Thoracic aorta (tissue), 2 donors: ENCODE results near the gene ADO. TPM values are rescaled to one million over a fixed set of nuclear protein-coding genes. Genes with fewer than 3 reads are reported as not detected.
"Not testable (repeated sequence)": the region's sequence is repeated elsewhere in the genome, so short reads cannot be mapped to it uniquely, and the experiment has no call there.

Experiments
- ATAC-seq: fragments of 150-250 bp; one replicate; pipeline ENCODE4 v1.8.0; 2017; ENCODE audit warnings: low read depth; ENCODE audit not compliant: insufficient number of reproducible peaks, low FRiP score
- DNase-seq: peaks from one replicate; pipeline ENCODE4 v3.0.0-alpha.2; 2020; ENCODE audit warnings: low spot score
- H3K27ac ChIP-seq, 2 donors: fragments of 200-600 bp; sonication (generic); 1 replicate in 1 of 2; 2 replicates in 1 of 2; pipeline ENCODE4 v1.5.1; 2016; ENCODE audit warnings: mild to moderate bottlenecking in 2 of 2, moderate library complexity in 2 of 2
- H3K27me3 ChIP-seq: fragments of 200-600 bp; sonication (generic); replicated peaks from 2 replicates; pipeline ENCODE4 v1.6.0; 2016; ENCODE audit warnings: mild to moderate bottlenecking; ENCODE audit not compliant: insufficient read depth
- H3K36me3 ChIP-seq: fragments of 200-600 bp; sonication (generic); one replicate; pipeline ENCODE4 v1.5.1; 2016
- H3K4me1 ChIP-seq, 2 donors: fragments of 200-600 bp; sonication (generic); 1 replicate in 1 of 2; 2 replicates in 1 of 2; pipeline versions ENCODE4 v1.5.1 to v1.6.0; 2016; ENCODE audit warnings: low read depth in 2 of 2, mild to moderate bottlenecking in 1 of 2; ENCODE audit not compliant: control insufficient read depth in 1 of 2
- H3K4me3 ChIP-seq: fragments of 200-600 bp; sonication (generic); 2 replicates; pipeline ENCODE4 v1.5.1; 2016; ENCODE audit warnings: mild to moderate bottlenecking
- H3K9me3 ChIP-seq: fragments of 200-600 bp; sonication (generic); 2 replicates; pipeline ENCODE4 v1.5.1; 2016
- total RNA-seq, 2 donors: library from RNA; depleted of rRNA; stranded (reverse); fragments of >200 nt; gene quantifications; one replicate each; pipeline versions ENCODE4 v1.1.0 to v1.2.3, GENCODE V29; 2016
- TF ChIP-seq, protein P1 (sequence below): fragments of 200-600 bp; sonication (generic); IDR thresholded peaks from one replicate; pipeline ENCODE4 v1.5.1; 2019; ENCODE audit warnings: antibody characterized with exemption

The ADO gene
- total RNA-seq, 2 donors from 2014 or later = 15.8 to 22.8 TPM

GRCh38 chr10:62766386-62766785, 38.1 kb upstream of the ADO start:
- Histone ChIP-seq H3K27ac (no peak overlapping the region), H3K9me3 (no peaks in the 10 kb centered on the region), H3K36me3 (no peaks in the 10 kb centered on the region), H3K4me1 (no peaks in the 10 kb centered on the region), H3K4me3 (no peak overlapping the region), H3K27me3 (no peaks in the 10 kb centered on the region)
- no peak for ATAC-seq
- TF ChIP-seq, protein P1, sequence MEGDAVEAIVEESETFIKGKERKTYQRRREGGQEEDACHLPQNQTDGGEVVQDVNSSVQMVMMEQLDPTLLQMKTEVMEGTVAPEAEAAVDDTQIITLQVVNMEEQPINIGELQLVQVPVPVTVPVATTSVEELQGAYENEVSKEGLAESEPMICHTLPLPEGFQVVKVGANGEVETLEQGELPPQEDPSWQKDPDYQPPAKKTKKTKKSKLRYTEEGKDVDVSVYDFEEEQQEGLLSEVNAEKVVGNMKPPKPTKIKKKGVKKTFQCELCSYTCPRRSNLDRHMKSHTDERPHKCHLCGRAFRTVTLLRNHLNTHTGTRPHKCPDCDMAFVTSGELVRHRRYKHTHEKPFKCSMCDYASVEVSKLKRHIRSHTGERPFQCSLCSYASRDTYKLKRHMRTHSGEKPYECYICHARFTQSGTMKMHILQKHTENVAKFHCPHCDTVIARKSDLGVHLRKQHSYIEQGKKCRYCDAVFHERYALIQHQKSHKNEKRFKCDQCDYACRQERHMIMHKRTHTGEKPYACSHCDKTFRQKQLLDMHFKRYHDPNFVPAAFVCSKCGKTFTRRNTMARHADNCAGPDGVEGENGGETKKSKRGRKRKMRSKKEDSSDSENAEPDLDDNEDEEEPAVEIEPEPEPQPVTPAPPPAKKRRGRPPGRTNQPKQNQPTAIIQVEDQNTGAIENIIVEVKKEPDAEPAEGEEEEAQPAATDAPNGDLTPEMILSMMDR = no peak
- DNase-seq = no peak

DNA sequence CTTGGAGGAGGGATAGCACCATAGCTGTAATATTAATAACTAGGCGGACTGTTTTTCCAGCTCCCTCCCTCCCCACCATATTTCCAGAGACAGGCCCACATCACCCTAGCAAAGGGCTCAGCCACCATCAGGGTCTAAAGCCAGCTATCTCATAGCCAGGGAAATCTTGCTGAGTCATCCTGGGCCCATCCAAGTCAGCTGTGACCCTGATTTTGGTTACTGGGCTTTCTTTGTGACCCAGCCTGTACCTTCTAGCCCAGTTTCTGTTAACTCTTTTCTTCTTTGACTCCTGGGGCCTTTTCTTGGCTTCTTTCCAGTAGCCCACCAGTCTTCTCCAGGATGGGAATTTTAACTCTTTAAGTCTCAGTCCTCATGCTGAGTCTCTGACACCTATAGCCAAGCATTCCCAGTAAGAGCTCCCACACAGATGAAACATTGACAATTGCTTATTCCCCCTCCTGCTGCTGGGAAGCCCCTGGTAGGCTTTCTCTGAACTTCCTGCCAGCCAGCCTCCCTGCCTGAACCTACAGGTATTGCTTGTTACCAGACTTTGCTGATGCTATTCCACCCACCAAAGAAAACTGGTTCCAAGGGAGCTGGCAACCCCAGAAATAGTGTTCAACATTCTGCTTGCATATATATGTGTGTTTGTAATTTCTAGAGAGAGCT, 34.8 kb upstream of the ADO start:
- Histone ChIP-seq H3K4me3 (no peak overlapping the region), H3K36me3 (no peaks in the 10 kb centered on the region), H3K9me3 (no peaks in the 10 kb centered on the region), H3K27ac (no peak overlapping the region), H3K4me1 (no peaks in the 10 kb centered on the region), H3K27me3 (no peaks in the 10 kb centered on the region)
- no peak for DNase-seq
- TF ChIP-seq, protein P1 = no peak
- no peak for ATAC-seq

- no peaks in the 10 kb centered on the region for H3K36me3 ChIP-seq
- TF ChIP-seq, protein P1 = no peak
- no peaks in the 10 kb centered on the region for H3K9me3 ChIP-seq
- H3K27me3 ChIP-seq = no peaks in the 10 kb centered on the region
- ATAC-seq (no peak), DNase-seq (no peak)
- no peak overlapping the region for H3K4me3 ChIP-seq
- H3K4me1 ChIP-seq = no peaks in the 10 kb centered on the region
- no peak overlapping the region for H3K27ac ChIP-seq
Measured at GRCh38 chr10:62772186-62772974, 32.1 kb upstream of the ADO start.

GRCh38 chr10:62778125-62778524, 26.4 kb upstream of the ADO start:
- Histone ChIP-seq H3K9me3 (no peaks in the 10 kb centered on the region), H3K4me3 (no peak overlapping the region), H3K36me3 (no peaks in the 10 kb centered on the region), H3K27me3 (no peaks in the 10 kb centered on the region), H3K4me1 (no peaks in the 10 kb centered on the region), H3K27ac (no peak overlapping the region)
- ATAC-seq (no peak), DNase-seq (no peak)
- TF ChIP-seq, protein P1 = no peak

- no peak for ATAC-seq
- H3K27ac ChIP-seq = no peak overlapping the region
- no peak for DNase-seq
- no peaks in the 10 kb centered on the region for H3K4me1 ChIP-seq
- H3K9me3 ChIP-seq = no peaks in the 10 kb centered on the region
- no peaks in the 10 kb centered on the region for H3K27me3 ChIP-seq
- TF ChIP-seq, protein P1 = no peak
- no peak overlapping the region for H3K4me3 ChIP-seq
- H3K36me3 ChIP-seq = no peaks in the 10 kb centered on the region
Measured at GRCh38 chr10:62779487-62780248, 24.9 kb upstream of the ADO start.

- not testable (repeated sequence) for H3K36me3 ChIP-seq, H3K27ac ChIP-seq, ATAC-seq, H3K4me1 ChIP-seq, H3K4me3 ChIP-seq, DNase-seq, H3K27me3 ChIP-seq, H3K9me3 ChIP-seq
Measured at GRCh38 chr10:62784537-62784936, 20.0 kb upstream of the ADO start.

- not testable (repeated sequence) for H3K36me3 ChIP-seq, H3K27ac ChIP-seq, H3K9me3 ChIP-seq, H3K4me3 ChIP-seq, H3K27me3 ChIP-seq, ATAC-seq, DNase-seq, H3K4me1 ChIP-seq
Measured at GRCh38 chr10:62788285-62788684, 16.2 kb upstream of the ADO start.
